H1 (cell line): ENCODE data around the gene IRX4. TPM values are rescaled to one million over a fixed set of nuclear protein-coding genes. Genes with fewer than 3 reads are reported as not detected.

Source experiments
- CTCF ChIA-PET: fragments of 300-600 bp; sonication (Branson Sonifier 250); formaldehyde crosslinking; loops from one replicate; lab custom pipeline; 2021; ENCODE audit not compliant: partially characterized antibody; lab: Charles Lee
- POLR2A ChIA-PET: fragments of 300-600 bp; sonication (Branson Sonifier 250); formaldehyde crosslinking; loops from one replicate; lab custom pipeline; 2021; ENCODE audit warnings: inconsistent platforms; ENCODE audit not compliant: partially characterized antibody; lab: Charles Lee
- DNase-seq, 2 experiments: peaks; one replicate each; pipeline versions ENCODE4 v3.0.0 to v3.0.0-alpha.2; 2010 to 2022; ENCODE audit warnings: low spot score in 2 of 2, low read depth in 1 of 2, mixed read lengths in 1 of 2
- FAIRE-seq: peaks from 2 replicates; lab custom pipeline; 2011; peaks lifted over from hg19 to GRCh38; lab: Jason Lieb, UNC
- H2AFZ ChIP-seq: 2 replicates; pipeline ENCODE4 v1.8.1; 2012; ENCODE audit warnings: low read length, inconsistent platforms
- H2AK5ac ChIP-seq: 2 replicates; pipeline ENCODE4 v1.6.1; 2013; ENCODE audit warnings: low read depth, low read length
- H2BK120ac ChIP-seq: replicated peaks from 2 replicates; pipeline ENCODE3; 2013; ENCODE audit warnings: low read depth, low read length, inconsistent platforms
- H2BK12ac ChIP-seq: 2 replicates; pipeline ENCODE4 v1.6.1; 2013; ENCODE audit warnings: low read depth, low read length
- H2BK15ac ChIP-seq: 2 replicates; pipeline ENCODE4 v1.6.1; 2013; ENCODE audit warnings: low read length
- H2BK20ac ChIP-seq: 2 replicates; pipeline ENCODE4 v1.6.1; 2013; ENCODE audit warnings: low read length
- H2BK5ac ChIP-seq: 2 replicates; pipeline ENCODE4 v1.6.1; 2013; ENCODE audit warnings: low read depth, low read length
- H3K14ac ChIP-seq: 2 replicates; pipeline ENCODE4 v1.6.1; 2013; ENCODE audit warnings: inconsistent platforms; ENCODE audit not compliant: insufficient read length
- H3K18ac ChIP-seq: 2 replicates; pipeline ENCODE4 v1.6.1; 2013; ENCODE audit warnings: low read length; ENCODE audit errors: extremely low read depth
- H3K23ac ChIP-seq: 2 replicates; pipeline ENCODE4 v1.6.1; 2013; ENCODE audit warnings: inconsistent platforms; ENCODE audit not compliant: insufficient read length
- H3K23me2 ChIP-seq: 2 replicates; pipeline ENCODE4 v1.6.1; 2013; ENCODE audit warnings: low read depth, low read length
- H3K27ac ChIP-seq: 2 replicates; pipeline ENCODE4 v1.6.1; 2011; ENCODE audit warnings: low read depth, low read length, inconsistent platforms
- H3K27me3 ChIP-seq, 4 experiments: replicated peaks in 1 of 4; 1 replicate in 1 of 4; 2 replicates in 3 of 4; pipeline versions ENCODE4 v1.6.1 to v1.8.1; 2011 to 2013; ENCODE audit warnings: low read length in 3 of 4, mild to moderate bottlenecking in 3 of 4, inconsistent platforms in 2 of 4, mixed read lengths in 2 of 4, moderate library complexity in 1 of 4; ENCODE audit not compliant: control insufficient read depth in 3 of 4, insufficient read depth in 3 of 4; ENCODE audit errors: extremely low read depth in 1 of 4
- H3K36me3 ChIP-seq, 4 experiments: 2 replicates each; pipeline versions ENCODE4 v1.6.1 to v1.8.1; 2011 to 2013; ENCODE audit warnings: mild to moderate bottlenecking in 4 of 4, low read length in 3 of 4, moderate library complexity in 2 of 4, control low read depth in 1 of 4, inconsistent platforms in 1 of 4; ENCODE audit not compliant: insufficient read depth in 4 of 4, control insufficient read depth in 2 of 4
- H3K4ac ChIP-seq: replicated peaks from 2 replicates; pipeline ENCODE3; 2013; ENCODE audit warnings: low read length, low read depth, mixed read lengths, inconsistent platforms; ENCODE audit not compliant: insufficient read length
- H3K4me1 ChIP-seq, 4 experiments: replicated peaks in 1 of 4; 1 replicate in 1 of 4; 2 replicates in 3 of 4; pipeline versions ENCODE4 v1.6.1 to v1.8.1; 2011 to 2013; ENCODE audit warnings: low read length in 3 of 4, inconsistent platforms in 2 of 4, mixed read lengths in 1 of 4; ENCODE audit not compliant: insufficient read depth in 4 of 4, control insufficient read depth in 3 of 4
- H3K4me2 ChIP-seq, 2 experiments: 2 replicates each; pipeline versions ENCODE4 v1.6.1 to v1.8.1; 2011 to 2013; ENCODE audit warnings: low read depth in 2 of 2, low read length in 2 of 2, control low read depth in 1 of 2, inconsistent platforms in 1 of 2, mild to moderate bottlenecking in 1 of 2; ENCODE audit not compliant: insufficient read depth in 1 of 2
- H3K4me3 ChIP-seq, 4 experiments: fragments of 200-600, 300-600 bp in 1 of 4; sonication (generic), shearing (Covaris generic), sonication (Bioruptor Twin) in 1 of 4; 2 replicates each; pipeline versions ENCODE4 v1.5.1 to v1.8.1; 2011 to 2016; ENCODE audit warnings: low read length in 4 of 4, low read depth in 3 of 4, control low read depth in 2 of 4, inconsistent platforms in 2 of 4, mild to moderate bottlenecking in 2 of 4, mixed read lengths in 1 of 4, moderate library complexity in 1 of 4; ENCODE audit not compliant: insufficient read depth in 2 of 4; ENCODE audit errors: extremely low read depth in 1 of 4
- H3K56ac ChIP-seq: replicated peaks from 2 replicates; pipeline ENCODE3; 2013; ENCODE audit warnings: low read depth, mild to moderate bottlenecking, mixed read lengths, low read length, inconsistent platforms; ENCODE audit not compliant: insufficient read length
- H3K79me1 ChIP-seq: 2 replicates; pipeline ENCODE4 v1.6.1; 2013; ENCODE audit warnings: low read depth, low read length, control low read depth
- H3K79me2 ChIP-seq, 2 experiments: 2 replicates each; pipeline versions ENCODE4 v1.6.1 to v1.8.1; 2012 to 2013; ENCODE audit warnings: low read length in 2 of 2, mild to moderate bottlenecking in 2 of 2, inconsistent platforms in 1 of 2; ENCODE audit not compliant: insufficient read depth in 2 of 2, control insufficient read depth in 1 of 2
- H3K9ac ChIP-seq, 4 experiments: replicated peaks in 1 of 4; 1 replicate in 1 of 4; 2 replicates in 3 of 4; pipeline versions ENCODE4 v1.6.1 to v1.8.1; 2011 to 2013; ENCODE audit warnings: low read depth in 3 of 4, low read length in 3 of 4, control low read depth in 2 of 4, mild to moderate bottlenecking in 2 of 4, moderate library complexity in 2 of 4, inconsistent platforms in 1 of 4; ENCODE audit errors: extremely low read depth in 1 of 4
- H3K9me3 ChIP-seq, 2 experiments: 2 replicates each; pipeline versions ENCODE4 v1.6.1 to v1.8.1; 2012 to 2013; ENCODE audit warnings: mild to moderate bottlenecking in 2 of 2, moderate library complexity in 2 of 2, control low read depth in 1 of 2, inconsistent platforms in 1 of 2, low read depth in 1 of 2, low read length in 1 of 2, mixed read lengths in 1 of 2; ENCODE audit not compliant: insufficient read depth in 2 of 2
- H4K20me1 ChIP-seq, 2 experiments: replicated peaks in 1 of 2; 2 replicates each; pipeline versions ENCODE3 to v1.8.1; 2011 to 2013; ENCODE audit warnings: inconsistent platforms in 2 of 2, low read length in 2 of 2, mild to moderate bottlenecking in 1 of 2; ENCODE audit not compliant: insufficient read depth in 2 of 2, control insufficient read depth in 1 of 2
- H4K5ac ChIP-seq: 2 replicates; pipeline ENCODE4 v1.6.1; 2013; ENCODE audit warnings: low read length, low read depth, mixed read lengths, inconsistent platforms; ENCODE audit not compliant: insufficient read length
- H4K8ac ChIP-seq: 2 replicates; pipeline ENCODE4 v1.8.0; 2013; ENCODE audit warnings: mild to moderate bottlenecking, moderate library complexity, low read length, inconsistent platforms; ENCODE audit not compliant: insufficient read depth; ENCODE audit errors: extremely low read depth
- H4K91ac ChIP-seq: replicated peaks from 2 replicates; pipeline ENCODE3; 2013; ENCODE audit warnings: low read length, mixed read lengths, inconsistent platforms; ENCODE audit not compliant: insufficient read length
- CHD1 ChIP-seq: IDR thresholded peaks from 2 replicates; pipeline ENCODE4 v1.6.1; 2012; ENCODE audit warnings: low read depth, low read length, improper control_type of control experiment
- CTBP2 ChIP-seq: IDR thresholded peaks from 2 replicates; pipeline ENCODE4 v1.7.0; 2011; ENCODE audit warnings: borderline replicate concordance, mild to moderate bottlenecking, moderate library complexity, mixed read lengths, low read length; ENCODE audit not compliant: insufficient read depth, insufficient read length
- FOSL1 ChIP-seq: IDR thresholded peaks from 2 replicates; pipeline ENCODE4 v1.6.1; 2011; ENCODE audit warnings: mild to moderate bottlenecking, low read depth, low read length, moderate library complexity; ENCODE audit not compliant: insufficient read depth
- MAFK ChIP-seq: IDR thresholded peaks from 2 replicates; pipeline ENCODE4 v1.6.1; 2012; ENCODE audit warnings: low read depth, mild to moderate bottlenecking, improper control_type of control experiment, low read length
- NRF1 ChIP-seq: IDR thresholded peaks from 2 replicates; pipeline ENCODE4 v1.6.1; 2011; ENCODE audit warnings: mild to moderate bottlenecking, low read depth, low read length, improper control_type of control experiment
- POLR2AphosphoS5 ChIP-seq: IDR thresholded peaks from 2 replicates; pipeline ENCODE4 v1.6.1; 2011; ENCODE audit warnings: low read depth, low read length
- SIRT6 ChIP-seq: IDR thresholded peaks from one replicate; pipeline ENCODE4 v1.7.1; 2012; ENCODE audit warnings: low read length, inconsistent platforms
- WGBS, 2 experiments: shearing (Covaris generic) in 1 of 2; methylation state at CpG; one replicate each; pipeline versions ENCODE4 v1.1.6 to v1.1.7; 2013 to 2015; ENCODE audit warnings: low lambda C conversion rate in 2 of 2, mixed read lengths in 2 of 2, inconsistent platforms in 1 of 2, low coverage in 1 of 2, missing lambda C conversion rate in 1 of 2; ENCODE audit not compliant: insufficient replicate concordance in 2 of 2, insufficient coverage in 1 of 2, insufficient read length in 1 of 2; ENCODE audit errors: extremely low coverage in 1 of 2, missing lambda C conversion rate in 1 of 2; 5-methylcytosine and 5-hydroxymethylcytosine counted together
- polyA plus RNA-seq, 7 experiments: library from polyadenylated mRNA; depleted of rRNA in 3 of 7; stranded (reverse) in 5 of 7; unstranded in 2 of 7; fragments of >200 nt in 5 of 7; fragments of 200-250 nt in 2 of 7; gene quantifications; 1 replicate in 5 of 7; 2 replicates in 1 of 7; 4 replicates in 1 of 7; pipeline versions ENCODE4 v1.2.1 to v1.2.3, GENCODE V29; 2011 to 2013; ENCODE audit warnings: missing spikeins in 2 of 7, mixed read lengths in 2 of 7
- total RNA-seq: library from RNA; stranded (reverse); fragmentation: NEBNext Ultra II Directional; extraction: Animal tissue kit (Norgen Biotek cat#: 25700); gene quantifications from 2 replicates; pipeline ENCODE4 v1.2.1, GENCODE V29; 2021
- TF ChIP-seq, protein P1 (sequence below): IDR thresholded peaks from 2 replicates; pipeline ENCODE4 v1.6.1; 2012; ENCODE audit warnings: inconsistent platforms
- TF ChIP-seq, protein P2 (sequence below), 3 experiments: IDR thresholded peaks; 1 replicate in 2 of 3; 2 replicates in 1 of 3; pipeline versions ENCODE4 v1.5.1 to v1.6.1; 2011; ENCODE audit warnings: low read length in 3 of 3, mild to moderate bottlenecking in 3 of 3, inconsistent platforms in 2 of 3, low read depth in 1 of 3, moderate library complexity in 1 of 3; ENCODE audit not compliant: insufficient read depth in 1 of 3; ENCODE audit errors: control extremely low read depth in 1 of 3

The IRX4 gene
- total and polyA plus RNA-seq, 2 of the 8 experiments (the other 6 are each of a cell fraction or from before 2014, with no cell fraction given), result 0.45 to 1.2 TPM

DNA sequence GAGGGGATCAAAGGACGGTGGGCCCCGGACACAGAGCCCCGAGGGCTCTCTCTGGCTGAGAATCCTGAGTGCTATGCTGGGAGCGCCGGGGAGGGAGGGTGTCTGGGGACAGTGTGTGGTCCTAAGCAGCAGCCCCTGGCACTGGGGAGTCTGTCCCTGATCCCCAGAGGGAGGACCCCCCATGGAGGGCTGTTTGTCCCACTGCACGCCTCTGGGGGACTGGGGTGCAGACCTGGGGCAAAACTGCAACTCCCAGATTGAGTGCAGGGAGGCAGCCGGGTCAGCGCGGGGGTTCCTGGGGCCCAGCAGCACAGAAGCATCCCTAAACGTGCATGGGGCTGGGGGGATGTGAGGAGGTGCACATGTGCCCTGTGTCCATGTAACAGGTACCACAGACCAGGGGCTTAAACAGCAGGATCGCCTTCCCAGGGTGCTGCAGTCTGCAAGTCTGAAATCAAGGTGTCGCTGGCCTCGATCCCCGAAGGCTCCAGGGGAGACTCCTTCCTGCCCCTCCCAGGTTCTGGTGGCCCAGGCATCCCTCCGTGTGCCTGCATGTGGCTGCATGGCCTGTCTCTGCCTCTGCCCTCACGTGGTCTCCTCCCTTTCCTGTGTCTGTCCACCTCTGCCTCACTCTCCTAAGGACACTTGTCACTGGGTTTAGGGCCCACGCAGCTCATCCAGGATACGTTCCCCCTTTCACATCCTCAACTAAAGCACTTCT is 35.9 kb upstream of the IRX4 start:
- Histone ChIP-seq H3K36me3 (no peaks in the 10 kb centered on the region), H2AK5ac (no peak overlapping the region), H3K79me2 (no peaks in the 10 kb centered on the region), H4K8ac (no peak overlapping the region), H3K56ac (no peak overlapping the region), H2BK20ac (no peak overlapping the region), H3K23me2 (no peaks in the 10 kb centered on the region), H4K91ac (no peak overlapping the region), H4K20me1 (no peaks in the 10 kb centered on the region), H3K4me1 (no peaks in the 10 kb centered on the region), H2BK15ac (no peak overlapping the region), H3K18ac (no peak overlapping the region), H4K5ac (no peak overlapping the region), H3K27ac (no peak overlapping the region), H3K14ac (no peak overlapping the region), H3K9me3 (no peaks in the 10 kb centered on the region), H3K23ac (no peak overlapping the region), H3K9ac (no peak overlapping the region), H2BK5ac (no peak overlapping the region), H2BK120ac (no peak overlapping the region), H2BK12ac (no peak overlapping the region), H3K27me3 (no peaks in the 10 kb centered on the region), H3K4me2 (no peak overlapping the region), H3K4ac (no peak overlapping the region), H3K79me1 (no peaks in the 10 kb centered on the region), H2AFZ (no peak overlapping the region), H3K4me3 (no peak overlapping the region)
- 92% methylated on average over 14 of the region's 18 CpGs; no CpG with 5 or more reads in 1 of the 2 experiments for WGBS, 2 experiments
- FAIRE-seq (no peak), DNase-seq (no peak)
- TF ChIP-seq, protein P1, sequence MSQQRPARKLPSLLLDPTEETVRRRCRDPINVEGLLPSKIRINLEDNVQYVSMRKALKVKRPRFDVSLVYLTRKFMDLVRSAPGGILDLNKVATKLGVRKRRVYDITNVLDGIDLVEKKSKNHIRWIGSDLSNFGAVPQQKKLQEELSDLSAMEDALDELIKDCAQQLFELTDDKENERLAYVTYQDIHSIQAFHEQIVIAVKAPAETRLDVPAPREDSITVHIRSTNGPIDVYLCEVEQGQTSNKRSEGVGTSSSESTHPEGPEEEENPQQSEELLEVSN, result no peak
- TF ChIP-seq MAFK (no peak), SIRT6 (no peak), CHD1 (no peak), FOSL1 (no peak), POLR2AphosphoS5 (no peak), CTBP2 (no peak), NRF1 (no peak)
- TF ChIP-seq, protein P2, sequence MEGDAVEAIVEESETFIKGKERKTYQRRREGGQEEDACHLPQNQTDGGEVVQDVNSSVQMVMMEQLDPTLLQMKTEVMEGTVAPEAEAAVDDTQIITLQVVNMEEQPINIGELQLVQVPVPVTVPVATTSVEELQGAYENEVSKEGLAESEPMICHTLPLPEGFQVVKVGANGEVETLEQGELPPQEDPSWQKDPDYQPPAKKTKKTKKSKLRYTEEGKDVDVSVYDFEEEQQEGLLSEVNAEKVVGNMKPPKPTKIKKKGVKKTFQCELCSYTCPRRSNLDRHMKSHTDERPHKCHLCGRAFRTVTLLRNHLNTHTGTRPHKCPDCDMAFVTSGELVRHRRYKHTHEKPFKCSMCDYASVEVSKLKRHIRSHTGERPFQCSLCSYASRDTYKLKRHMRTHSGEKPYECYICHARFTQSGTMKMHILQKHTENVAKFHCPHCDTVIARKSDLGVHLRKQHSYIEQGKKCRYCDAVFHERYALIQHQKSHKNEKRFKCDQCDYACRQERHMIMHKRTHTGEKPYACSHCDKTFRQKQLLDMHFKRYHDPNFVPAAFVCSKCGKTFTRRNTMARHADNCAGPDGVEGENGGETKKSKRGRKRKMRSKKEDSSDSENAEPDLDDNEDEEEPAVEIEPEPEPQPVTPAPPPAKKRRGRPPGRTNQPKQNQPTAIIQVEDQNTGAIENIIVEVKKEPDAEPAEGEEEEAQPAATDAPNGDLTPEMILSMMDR (IDR thresholded peaks at IDR 0.05; ENCODE audit: control extremely low read depth in 1 of 3, insufficient read depth in 1 of 3, low read depth in 1 of 3, low read length in 3 of 3), result no peak
- ChIA-PET POLR2A (no interaction called here), CTCF (interaction anchor here (1.0 kb wide), 2 partner anchors 11 to 31 kb away, joined by 3 to 4 read pairs; no protein-coding TSS in a partner anchor)
